HG03039 (cell line): ENCODE results near the gene KATNAL2.

ENCODE experiments used
- ATAC-seq: cut with Tn5 transposase; IDR thresholded peaks from one replicate; pipeline ENCODE4 v1.9.1; 2021; ENCODE audit warnings: mild to moderate bottlenecking, moderate library complexity; ENCODE audit not compliant: unreplicated experiment

KATNAL2 gene

GRCh38 chr18:47109720-47110119 lies 192.3 kb downstream of the KATNAL2 start:
- no peak for ATAC-seq

DNA sequence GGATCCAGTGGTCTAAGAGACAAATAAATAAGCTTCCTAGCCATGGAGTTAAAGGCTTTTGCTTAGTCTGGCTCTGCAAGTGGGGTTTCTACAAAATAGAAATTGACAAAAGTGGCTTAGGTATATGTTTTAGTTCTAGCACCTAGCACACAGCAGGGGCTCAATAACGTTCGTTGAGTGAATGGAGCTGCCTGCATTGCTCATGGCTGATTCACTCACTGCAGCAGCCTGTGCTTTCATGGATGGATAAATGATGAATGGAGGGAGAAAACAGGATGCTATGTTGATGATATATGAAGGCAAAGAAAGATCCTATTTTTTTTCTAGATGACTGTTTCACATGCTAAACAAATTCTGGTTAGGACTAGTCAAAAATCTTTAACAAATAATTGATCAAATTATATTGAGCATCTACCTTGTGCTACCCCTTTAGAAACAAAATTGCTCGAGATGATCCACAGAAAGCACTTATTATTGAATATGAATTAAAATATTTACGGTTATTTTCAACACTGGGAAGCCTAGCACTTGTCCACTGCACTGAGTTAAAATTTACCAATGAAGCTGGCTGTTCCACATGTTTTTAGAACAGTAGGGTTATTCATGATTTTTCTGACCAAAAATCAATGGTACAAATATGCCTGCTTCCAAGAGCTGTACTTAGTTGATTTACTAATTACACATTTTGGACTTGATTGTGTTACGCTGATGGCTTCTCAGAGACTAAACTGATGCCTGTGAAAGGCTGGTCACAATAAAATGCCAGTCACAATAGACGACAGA lies 193.3 kb downstream of the KATNAL2 start:
- no peak for ATAC-seq

DNA sequence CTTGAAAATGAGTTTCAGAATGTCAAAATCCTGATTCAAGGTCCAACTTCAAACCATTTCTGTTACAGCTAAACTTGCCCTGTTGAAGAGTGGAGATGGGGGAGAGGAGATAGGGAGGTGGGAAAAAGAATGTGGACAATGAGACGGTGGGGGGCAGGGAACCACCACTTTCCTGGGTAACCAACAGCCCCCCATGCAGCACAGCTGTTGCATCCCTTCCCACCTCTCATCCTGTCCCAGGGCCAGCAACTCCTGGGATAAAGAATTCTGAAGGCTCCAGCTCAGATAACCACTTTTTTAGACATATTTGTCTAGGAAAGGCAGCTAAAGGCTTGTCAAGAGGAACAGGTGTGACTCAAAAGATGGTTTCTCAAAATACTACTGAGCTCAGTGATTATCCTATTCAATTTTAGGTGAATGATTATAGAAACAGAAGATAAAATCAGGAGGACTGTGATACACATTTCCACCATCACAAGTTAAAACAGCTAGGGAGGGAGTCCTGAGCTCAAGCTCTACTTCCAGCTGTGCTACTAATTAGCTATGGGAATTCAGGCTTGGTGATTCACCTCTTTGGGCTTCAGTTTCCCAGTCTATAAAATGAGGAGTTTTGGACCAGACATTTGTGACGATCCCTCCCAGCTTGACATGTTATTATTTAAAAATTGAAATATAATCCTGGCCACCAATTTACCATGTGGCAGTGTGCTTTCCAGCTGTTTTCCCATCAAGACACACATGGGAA lies 196.6 kb downstream of the KATNAL2 start:
- no peak for ATAC-seq

GRCh38 chr18:47115205-47115604 lies 197.8 kb downstream of the KATNAL2 start:
- no peak for ATAC-seq

GRCh38 chr18:47118981-47119380 lies 201.6 kb downstream of the KATNAL2 start:
- no peak for ATAC-seq

DNA sequence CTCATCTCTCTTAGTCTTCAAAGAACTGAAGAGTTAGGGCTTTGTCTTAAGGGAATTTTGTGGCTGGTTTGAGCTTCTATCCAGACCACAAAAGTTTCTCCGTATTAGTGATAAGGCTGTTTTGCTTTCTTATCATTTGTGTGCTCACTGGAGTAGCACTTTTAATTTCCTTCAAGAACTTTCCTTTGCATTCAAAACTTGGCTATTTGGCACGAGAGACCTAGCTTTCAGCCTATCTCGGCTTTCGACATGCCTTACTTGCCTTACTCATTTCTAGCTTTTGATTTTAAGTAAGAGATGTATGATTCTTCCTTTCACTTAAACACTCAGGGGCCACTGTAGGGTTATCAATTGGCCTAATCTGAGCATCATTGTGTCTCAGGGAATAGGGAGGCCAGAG lies 203.0 kb downstream of the KATNAL2 start:
- peak; percentile 95 for ATAC-seq

DNA sequence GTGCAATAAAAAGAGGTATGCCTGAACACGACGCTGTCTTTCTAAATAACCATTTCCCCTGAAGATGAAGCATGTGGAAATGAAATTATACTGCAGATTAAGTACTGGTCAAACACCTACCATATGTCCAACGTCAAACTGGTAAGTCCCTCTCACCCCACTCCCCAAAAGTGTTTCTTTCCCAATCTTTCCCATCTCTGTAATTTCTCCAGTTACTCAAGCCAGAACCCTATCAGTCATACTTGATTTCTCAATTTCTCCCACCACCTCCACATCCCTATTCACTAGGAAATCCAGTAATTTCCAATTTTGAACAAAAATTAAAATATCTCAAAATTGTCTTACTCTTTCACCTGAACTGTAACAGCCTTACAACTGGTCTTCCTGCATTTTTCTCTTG lies 203.7 kb downstream of the KATNAL2 start:
- no peak for ATAC-seq

GRCh38 chr18:47141289-47141688 lies 223.9 kb downstream of the KATNAL2 start:
- ATAC-seq = no peak

GRCh38 chr18:47143153-47143552 lies 225.8 kb downstream of the KATNAL2 start:
- ATAC-seq = no peak

DNA sequence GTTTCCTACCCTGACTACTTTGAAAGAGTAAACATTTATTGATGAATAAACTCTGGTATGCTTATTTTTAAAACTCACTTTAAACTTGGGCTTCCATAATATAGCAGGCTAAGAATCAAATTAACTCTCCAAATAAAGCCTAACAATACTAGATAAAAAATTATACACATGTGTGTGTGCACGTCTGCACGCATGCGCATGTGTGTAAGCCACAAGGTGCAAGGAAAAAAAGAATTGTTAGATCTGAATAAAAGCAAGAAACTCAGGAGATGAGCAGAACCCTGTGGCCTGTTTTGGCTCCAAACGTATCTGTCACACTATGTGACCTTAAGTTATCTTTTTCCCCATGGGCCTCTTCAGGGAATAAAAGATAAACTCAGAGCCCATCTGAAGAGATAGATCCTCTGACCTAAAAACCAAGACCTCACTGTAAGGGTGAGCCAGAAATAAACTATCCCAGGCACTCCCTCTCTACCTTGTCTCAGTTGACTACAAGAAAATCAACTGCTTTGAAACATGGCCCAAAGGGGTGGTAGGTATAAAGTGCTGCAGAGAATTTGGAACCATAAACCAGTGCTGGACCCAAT lies 226.6 kb downstream of the KATNAL2 start:
- no peak for ATAC-seq

- no peak for ATAC-seq
These were observed 228.8 kb downstream of the KATNAL2 start for GRCh38 chr18:47146206-47146605.

DNA sequence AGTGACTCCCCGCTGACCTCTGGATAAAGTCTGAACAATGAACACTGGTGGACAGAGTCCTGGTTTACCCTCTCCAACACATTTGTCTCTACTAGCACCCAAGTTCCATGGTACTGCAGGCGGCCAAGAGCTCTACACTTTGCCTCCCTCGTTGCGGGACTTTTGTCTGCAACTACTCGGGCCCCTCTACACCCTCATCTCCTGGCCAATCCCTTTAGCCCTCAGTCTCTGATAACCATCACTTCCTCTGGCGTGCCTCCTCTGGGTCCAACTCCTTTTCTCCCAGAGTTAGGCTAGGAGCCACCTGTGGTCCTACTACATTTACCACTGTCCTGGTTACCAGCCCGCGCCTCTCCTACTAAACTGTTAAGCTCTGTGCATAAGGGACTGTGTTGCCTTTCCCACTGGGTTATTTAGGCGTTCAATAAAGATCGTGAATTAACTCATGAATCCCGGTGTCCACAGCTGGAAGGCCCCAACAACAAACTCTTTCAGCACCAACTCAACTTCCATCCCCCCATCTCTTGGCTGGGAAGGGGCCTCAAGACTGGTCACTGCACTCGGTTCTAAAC lies 232.1 kb downstream of the KATNAL2 start:
- ATAC-seq = no peak

GRCh38 chr18:47150029-47150823 lies 232.8 kb downstream of the KATNAL2 start, which contains the start of gene HDHD2:
Gene HDHD2 (minus strand): TSS chr18:47150500. CDS start chr18:47136439, 14,061 bp downstream.
- ATAC-seq = peak; percentile 91

DNA sequence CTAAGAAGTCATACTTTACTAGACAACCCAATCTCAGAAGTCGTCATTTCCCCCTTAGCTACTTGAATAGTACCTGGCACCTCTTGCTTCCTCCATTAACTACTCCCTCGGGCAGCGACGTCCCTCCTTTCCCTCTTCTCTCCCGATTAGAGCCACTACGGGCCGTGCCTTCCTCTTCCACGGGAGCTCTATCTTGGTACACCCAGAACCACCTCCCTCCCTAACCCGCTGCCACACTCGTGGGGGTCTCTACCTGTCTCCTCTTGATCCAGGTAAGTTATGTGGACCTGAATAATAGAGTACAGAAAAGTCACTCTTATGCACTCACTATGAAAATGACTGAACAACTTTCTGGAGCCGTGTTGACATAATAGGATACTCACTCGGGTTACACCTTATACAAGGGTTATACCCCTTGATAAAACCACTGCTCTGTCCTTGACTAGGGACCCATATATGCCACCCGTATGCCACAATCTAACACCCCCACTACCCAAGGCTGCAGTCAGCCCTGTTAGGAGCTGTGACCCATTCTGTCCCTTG lies 233.5 kb downstream of the KATNAL2 start:
- ATAC-seq = no peak

- no peak for ATAC-seq
These were observed 234.0 kb downstream of the KATNAL2 start for GRCh38 chr18:47151439-47151838.
